Psoas muscle (tissue), 8 donors: ENCODE measurements around the gene SEC14L1. TPM values are rescaled to one million over a fixed set of nuclear protein-coding genes. Genes with fewer than 3 reads are reported as not detected.

ENCODE experiments used
- ATAC-seq, 4 donors: fragments of 200-7000 bp; cut with Tn5 transposase; one replicate each; pipeline ENCODE4 v1.9.1; 2020; ENCODE audit warnings: moderate library complexity in 3 of 4, mild to moderate bottlenecking in 2 of 4
- DNase-seq, 2 donors: peaks; one replicate each; pipeline ENCODE4 v3.0.0-alpha.2; 2020
- H3K27ac ChIP-seq: fragments of 200-600 bp; one replicate; pipeline ENCODE4 v1.8.0; 2022
- H3K27me3 ChIP-seq, 3 donors: fragments of 200-600 bp in 1 of 3; one replicate each; pipeline versions ENCODE4 v1.6.1 to v1.8.0; 2013 to 2022; ENCODE audit warnings: low read length in 2 of 3, mild to moderate bottlenecking in 2 of 3, moderate library complexity in 1 of 3; ENCODE audit not compliant: insufficient read depth in 3 of 3
- H3K36me3 ChIP-seq, 2 donors: fragments of 200-600 bp in 1 of 2; one replicate each; pipeline versions ENCODE4 v1.6.1 to v1.8.0; 2013 to 2022; ENCODE audit warnings: low read depth in 1 of 2, mild to moderate bottlenecking in 1 of 2, moderate library complexity in 1 of 2; ENCODE audit not compliant: insufficient read depth in 1 of 2
- H3K4me1 ChIP-seq: fragments of 200-600 bp; one replicate; pipeline ENCODE4 v1.8.0; 2022
- H3K4me3 ChIP-seq: fragments of 200-600 bp; one replicate; pipeline ENCODE4 v1.8.0; 2022; ENCODE audit warnings: mild to moderate bottlenecking
- H3K9me3 ChIP-seq: fragments of 200-600 bp; one replicate; pipeline ENCODE4 v1.8.0; 2022
- whole genome bisulfite sequencing, 3 donors: extraction: QIAGEN DNeasy Blood & Tissue Kit; methylation state at CpG; one replicate each; pipeline versions ENCODE4 v1.1.6 to v1.1.7; 2013; 5-methylcytosine and 5-hydroxymethylcytosine counted together
- intact Hi-C, 2 donors: fragments of 100-400 bp; cut with DNase I; formaldehyde crosslinking; loops; one replicate each; pipeline versions ENCODE4 v1.11.0 to v1.14.2; 2022
- polyA plus RNA-seq, 3 donors: library from polyadenylated mRNA; stranded (reverse); fragments of 200-250 nt; gene quantifications; one replicate each; pipeline ENCODE4 v1.2.3, GENCODE V29; 2013
- total RNA-seq, 4 donors: library from RNA; stranded (reverse); fragmentation: NEBNext Ultra II Directional in 2 of 4; extraction: Animal tissue kit (Norgen Biotek cat#: 25700) in 2 of 4; gene quantifications; one replicate each; pipeline versions ENCODE4 v1.2.1 to v1.2.4, GENCODE V29; 2021 to 2023
- TF ChIP-seq, protein P1 (sequence below): fragments of 200-600 bp; IDR thresholded peaks from one replicate; pipeline ENCODE4 v1.8.0; 2022; ENCODE audit warnings: antibody characterized with exemption
- donor health status: healthy with polysubstance abuse.
- donor health status: DM: no; HTN: no; CAD: no; lungs with moderate emphysema.
- donor health status: Bipolar disorder and iron deficiency.
- donor health status: healthy.
- donor health status: DM: yes; HTN: yes; CAD: no.
- donor health status: DM: no; HTN: no; CAD: no.
- donor health status: DM: no; HTN: no; CAD: no.
- donor health status: DM: yes; HTN: yes; CAD: no.

SEC14L1 gene
- total and polyA plus RNA-seq, 7 donors = 38.6 to 98.9 (median 69.1) TPM

DNA sequence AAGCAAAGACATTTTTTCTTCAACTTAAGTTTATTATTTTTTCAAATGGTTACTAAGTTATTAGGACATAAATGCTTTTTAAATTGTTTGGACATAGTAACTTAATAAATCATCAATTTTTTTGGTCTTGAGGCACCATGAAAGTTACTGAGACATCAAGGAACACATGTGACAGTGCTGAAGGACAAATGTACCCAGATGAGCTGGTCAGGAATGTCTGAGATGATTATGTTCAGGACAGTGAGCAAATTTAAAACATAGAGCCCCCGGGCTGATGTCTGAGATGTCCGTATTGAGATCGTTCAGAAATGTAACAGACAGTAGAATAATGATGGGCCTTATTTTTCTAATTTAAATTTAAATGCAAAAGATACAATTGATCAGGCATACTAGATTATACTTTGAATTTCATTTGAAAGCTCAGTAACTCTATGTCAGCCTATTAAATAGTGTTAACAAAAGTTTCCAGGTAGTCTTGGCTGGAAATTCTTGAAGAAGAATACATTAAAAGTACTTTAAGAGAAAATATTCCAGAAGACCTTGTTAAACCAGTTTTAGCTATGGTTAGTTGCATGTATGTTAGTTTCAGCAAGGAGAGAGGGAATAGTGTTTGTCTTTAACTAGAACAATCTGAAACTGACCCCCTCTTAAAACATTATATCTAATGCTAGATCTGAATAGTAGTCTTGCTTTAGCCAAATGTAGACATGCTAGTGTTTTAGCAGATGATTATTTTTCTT is 36.4 kb downstream of the SEC14L1 start:
- H3K27ac ChIP-seq = peak overlapping the region; percentile 19
- intact Hi-C loops = no loop called here

DNA sequence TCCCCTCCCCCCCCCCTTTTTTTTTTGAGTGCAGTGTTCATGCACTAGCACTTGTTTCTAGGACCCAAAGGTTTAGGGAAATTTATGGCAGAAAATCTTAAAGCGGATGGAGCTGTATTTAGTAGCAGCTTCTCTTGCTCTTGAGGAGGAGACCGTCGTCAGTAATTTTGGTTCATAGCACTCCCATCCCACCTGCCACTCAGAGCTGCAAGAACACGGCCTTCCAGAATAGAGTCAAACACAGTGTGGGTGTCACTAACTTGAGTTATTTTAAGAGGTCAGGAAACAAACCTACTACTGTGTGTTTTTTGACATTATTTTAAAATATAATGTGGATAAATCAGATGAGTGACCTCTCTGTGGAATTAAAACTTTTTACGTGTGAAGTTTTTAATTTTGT is 37.3 kb downstream of the SEC14L1 start:
- Histone ChIP-seq H3K4me3 (no peak overlapping the region), H3K27me3 (no peaks in the 10 kb centered on the region), H3K27ac (no peak overlapping the region), H3K4me1 (peaks cover 51% of the 10 kb centered on the region), H3K9me3 (peaks cover 19% of the 10 kb centered on the region), H3K36me3 (peaks cover 2 to 9% of the 10 kb centered on the region in 2 donors)
- TF ChIP-seq, protein P1, sequence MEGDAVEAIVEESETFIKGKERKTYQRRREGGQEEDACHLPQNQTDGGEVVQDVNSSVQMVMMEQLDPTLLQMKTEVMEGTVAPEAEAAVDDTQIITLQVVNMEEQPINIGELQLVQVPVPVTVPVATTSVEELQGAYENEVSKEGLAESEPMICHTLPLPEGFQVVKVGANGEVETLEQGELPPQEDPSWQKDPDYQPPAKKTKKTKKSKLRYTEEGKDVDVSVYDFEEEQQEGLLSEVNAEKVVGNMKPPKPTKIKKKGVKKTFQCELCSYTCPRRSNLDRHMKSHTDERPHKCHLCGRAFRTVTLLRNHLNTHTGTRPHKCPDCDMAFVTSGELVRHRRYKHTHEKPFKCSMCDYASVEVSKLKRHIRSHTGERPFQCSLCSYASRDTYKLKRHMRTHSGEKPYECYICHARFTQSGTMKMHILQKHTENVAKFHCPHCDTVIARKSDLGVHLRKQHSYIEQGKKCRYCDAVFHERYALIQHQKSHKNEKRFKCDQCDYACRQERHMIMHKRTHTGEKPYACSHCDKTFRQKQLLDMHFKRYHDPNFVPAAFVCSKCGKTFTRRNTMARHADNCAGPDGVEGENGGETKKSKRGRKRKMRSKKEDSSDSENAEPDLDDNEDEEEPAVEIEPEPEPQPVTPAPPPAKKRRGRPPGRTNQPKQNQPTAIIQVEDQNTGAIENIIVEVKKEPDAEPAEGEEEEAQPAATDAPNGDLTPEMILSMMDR = no peak
- ATAC-seq = peak in 2 of 4 donors; percentile 42 to 63
- WGBS, 3 donors = 35 to 49% (median 41%) methylated on average over 5 of the region's 5 CpGs
- DNase-seq = no peak
- intact Hi-C loops = no loop called here

More for the DNA sequence above, 36.4 kb downstream of the SEC14L1 start:
- H3K9me3 ChIP-seq = peaks cover 19% of the 10 kb centered on the region
- peaks cover 2 to 9% of the 10 kb centered on the region in 2 donors for H3K36me3 ChIP-seq
- no peak overlapping the region for H3K4me3 ChIP-seq
- TF ChIP-seq, protein P1 = no peak
- no peaks in the 10 kb centered on the region for H3K27me3 ChIP-seq
- peaks cover 43% of the 10 kb centered on the region for H3K4me1 ChIP-seq
- no peak for DNase-seq
- WGBS, 3 donors = 28 to 72% (median 62%) methylated on average over 3 of the region's 3 CpGs
- ATAC-seq = peak in 2 of 4 donors; percentile 45 to 57

DNA sequence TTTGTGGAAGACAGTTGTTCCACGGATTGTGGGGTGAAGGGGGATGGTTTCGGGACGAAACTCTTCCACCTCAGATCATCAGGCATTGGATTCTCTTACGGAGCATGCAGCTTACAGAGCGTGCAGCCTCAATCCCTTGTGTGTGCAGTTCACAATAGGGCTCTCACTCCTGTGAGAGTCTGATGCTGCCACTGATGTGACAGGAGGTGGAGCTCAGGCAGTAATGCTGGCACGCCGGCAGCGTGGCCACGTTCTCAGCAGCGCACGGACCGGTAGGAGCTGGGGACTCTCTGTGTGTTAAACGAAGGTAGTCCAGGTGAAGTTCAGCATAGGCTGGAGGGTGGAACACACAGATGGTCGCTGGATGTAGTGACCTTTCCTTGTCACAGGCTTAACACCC is 37.8 kb downstream of the SEC14L1 start:
- peaks cover 56% of the 10 kb centered on the region for H3K4me1 ChIP-seq
- ATAC-seq = peak in 2 of 4 donors; percentile 25 to 38

DNA sequence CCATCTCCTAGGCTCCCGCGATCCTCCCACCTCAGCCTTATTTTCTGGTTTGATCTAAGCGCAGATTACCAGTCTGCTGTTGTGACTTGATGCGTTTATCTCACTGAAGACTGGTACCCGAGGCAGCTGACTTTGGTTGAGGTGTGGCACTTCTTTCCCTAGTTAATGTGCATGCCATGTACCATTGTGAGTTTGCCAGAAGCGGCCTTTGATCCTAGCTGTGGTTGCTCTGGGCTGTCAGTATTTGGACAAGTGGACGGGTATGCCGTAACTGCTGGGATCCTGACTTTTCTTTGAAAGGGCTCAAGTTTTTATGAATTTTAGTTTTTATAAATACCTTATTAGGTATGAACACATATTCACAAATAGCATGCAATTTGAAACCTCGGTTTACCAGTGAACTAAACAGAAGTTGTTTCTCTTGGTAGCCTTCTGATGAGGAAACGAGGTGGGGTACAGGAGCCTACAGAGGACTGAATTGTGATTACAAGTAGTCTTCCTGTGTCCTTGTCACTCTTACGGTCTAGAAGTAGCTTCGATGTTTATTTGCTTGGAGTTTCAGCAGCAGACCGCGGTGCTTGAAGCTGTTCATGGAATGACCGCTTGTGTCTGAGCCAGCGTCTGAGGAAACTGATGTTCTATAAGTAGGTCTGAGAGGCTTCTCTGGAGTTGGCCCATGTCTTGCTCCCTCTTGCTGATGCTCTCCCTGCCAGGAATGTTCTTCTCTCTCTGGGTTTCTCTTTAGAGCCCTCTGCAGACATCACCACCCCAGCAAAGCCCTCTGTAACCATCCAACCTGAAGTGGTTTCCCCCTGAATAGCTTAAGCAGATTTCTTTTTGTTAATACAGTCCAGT is 40.0 kb downstream of the SEC14L1 start:
- intact Hi-C loops = no loop called here
- Histone ChIP-seq H3K27me3 (no peaks in the 10 kb centered on the region), H3K4me3 (peak overlapping the region; percentile 0), H3K27ac (peak overlapping the region; percentile 73), H3K4me1 (peaks cover 77% of the 10 kb centered on the region), H3K36me3 (no peaks in the 10 kb centered on the region), H3K9me3 (no peaks in the 10 kb centered on the region)
- TF ChIP-seq, protein P1 = no peak
- WGBS, 3 donors = 44 to 70% (median 51%) methylated on average over 16 of the region's 16 CpGs
- ATAC-seq (peak; percentile 46 to 83 (median 76)), DNase-seq (peak in 1 of 2 donors; percentile 69)

More for the DNA sequence above, 37.8 kb downstream of the SEC14L1 start:
- no peak for DNase-seq
- Histone ChIP-seq H3K4me3 (no peak overlapping the region), H3K27ac (no peak overlapping the region), H3K9me3 (peaks cover 18% of the 10 kb centered on the region), H3K36me3 (peaks cover 2 to 9% of the 10 kb centered on the region in 2 donors), H3K27me3 (no peaks in the 10 kb centered on the region)
- intact Hi-C loops = no loop called here
- TF ChIP-seq, protein P1 = no peak
- WGBS, 3 donors = 61 to 89% (median 68%) methylated on average over 14 of the region's 14 CpGs
